ENCODE measurements around the gene CHRNA4.
A peak's percentile ranks its signal among the peaks of the same experiment; 100 is the strongest.

CHRNA4 gene

DNA sequence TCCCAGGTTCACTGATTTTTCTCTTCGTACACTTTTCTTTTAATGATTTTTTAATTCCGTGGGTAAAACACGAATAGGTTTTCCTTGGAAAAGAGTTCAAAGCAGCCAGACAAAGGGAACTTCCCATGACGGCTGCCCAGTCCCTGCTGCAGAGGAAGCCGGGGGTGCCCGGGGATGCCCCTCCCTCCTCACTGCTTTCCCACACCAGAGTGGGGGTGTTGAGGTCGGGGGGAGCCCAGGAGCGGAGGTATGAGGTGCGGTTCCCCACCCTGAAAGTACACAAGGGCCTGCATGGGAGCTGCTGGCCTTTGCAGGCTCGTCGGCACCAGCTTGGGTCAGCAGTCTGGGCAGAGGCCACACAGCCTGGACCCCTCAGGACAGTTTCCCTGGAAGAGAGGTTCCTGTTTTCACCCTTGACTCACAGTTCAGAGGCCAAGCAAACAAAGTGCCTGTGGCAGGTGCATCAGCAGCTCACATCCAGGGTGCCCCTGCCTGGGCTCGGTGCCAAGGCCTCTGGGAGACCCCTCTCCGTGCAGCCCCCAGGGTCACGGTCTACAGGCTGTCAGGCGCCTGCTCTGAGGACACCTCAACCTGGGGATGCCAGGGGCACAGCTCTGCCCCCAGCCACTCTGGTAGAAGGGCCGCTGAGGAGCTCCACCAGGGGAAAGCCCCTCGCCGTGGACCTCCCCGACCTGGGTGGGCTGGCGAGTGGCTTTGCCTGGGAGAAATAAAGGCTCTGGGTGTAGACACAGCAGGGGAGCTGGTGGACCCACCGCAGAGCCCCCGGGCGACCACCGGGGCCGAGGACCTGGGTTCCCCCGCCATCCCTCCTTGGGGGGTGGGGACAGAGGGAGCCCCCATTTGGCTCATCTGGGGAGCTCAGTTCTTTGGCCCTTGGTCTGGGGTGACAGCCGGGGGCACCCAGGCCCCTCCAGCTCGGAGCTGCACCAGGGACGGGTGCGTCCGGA is 15.4 kb upstream of the CHRNA4 start:
- no peak for DNase-seq

DNA sequence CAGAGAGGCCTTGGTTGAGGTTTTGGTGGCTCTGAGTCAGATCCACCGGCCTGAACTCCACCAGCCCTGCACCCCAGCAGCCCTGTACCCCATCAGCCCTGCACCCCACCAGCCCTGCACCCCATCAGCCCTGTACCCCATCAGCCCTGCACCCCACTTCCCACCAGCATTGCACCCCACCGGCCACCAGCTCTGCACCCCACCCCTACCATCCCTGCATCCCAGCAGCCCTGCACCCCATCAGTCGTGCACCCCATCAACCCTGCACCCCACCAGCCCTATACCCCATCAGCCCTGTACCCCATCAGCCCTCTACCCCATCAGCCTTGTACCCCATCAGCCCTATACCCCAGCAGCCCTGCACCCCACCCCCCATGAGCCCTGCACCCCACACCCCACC is 14.3 kb upstream of the CHRNA4 start:
- no peak for DNase-seq

DNA sequence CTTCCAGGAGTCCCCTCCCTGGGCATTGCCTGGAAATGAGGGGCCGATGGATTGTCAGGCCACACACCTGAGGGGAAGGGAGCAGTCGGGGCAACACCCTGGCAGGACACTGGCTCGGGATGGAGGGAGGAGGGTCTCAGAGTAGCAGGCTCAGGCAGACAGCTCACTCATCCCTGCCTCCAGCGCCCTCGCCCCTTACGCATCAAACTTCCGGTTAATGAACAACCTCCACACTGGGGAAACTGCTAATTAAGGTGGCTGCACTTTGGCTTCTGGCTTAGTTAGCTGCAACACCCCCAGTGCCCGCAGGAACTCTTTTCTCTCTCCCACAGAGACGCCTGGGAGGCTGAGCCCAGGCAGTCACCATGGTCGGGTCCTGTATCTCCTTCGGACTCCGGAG is 13.4 kb upstream of the CHRNA4 start:
- DNase-seq, result no peak

DNA sequence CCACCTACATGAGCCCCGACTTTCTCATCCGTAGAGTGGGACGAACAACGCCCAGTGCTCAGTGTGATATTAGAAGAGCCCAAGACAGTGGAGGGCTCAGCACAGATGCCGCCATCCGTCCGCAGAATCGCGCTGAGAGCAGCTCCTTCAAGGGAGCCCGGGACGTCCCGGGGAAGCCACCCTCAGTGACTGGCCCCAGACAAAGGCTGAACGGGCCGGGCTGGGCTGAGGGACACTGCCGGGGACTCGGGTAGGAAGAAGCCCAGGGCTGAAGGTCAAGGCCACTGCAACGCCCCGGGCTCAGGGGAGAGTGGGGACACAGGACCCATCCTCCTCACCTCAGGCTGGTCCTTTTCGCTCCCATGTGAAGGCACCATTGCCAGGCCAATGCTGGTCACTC is 12.8 kb upstream of the CHRNA4 start:
- no peak for DNase-seq

DNA sequence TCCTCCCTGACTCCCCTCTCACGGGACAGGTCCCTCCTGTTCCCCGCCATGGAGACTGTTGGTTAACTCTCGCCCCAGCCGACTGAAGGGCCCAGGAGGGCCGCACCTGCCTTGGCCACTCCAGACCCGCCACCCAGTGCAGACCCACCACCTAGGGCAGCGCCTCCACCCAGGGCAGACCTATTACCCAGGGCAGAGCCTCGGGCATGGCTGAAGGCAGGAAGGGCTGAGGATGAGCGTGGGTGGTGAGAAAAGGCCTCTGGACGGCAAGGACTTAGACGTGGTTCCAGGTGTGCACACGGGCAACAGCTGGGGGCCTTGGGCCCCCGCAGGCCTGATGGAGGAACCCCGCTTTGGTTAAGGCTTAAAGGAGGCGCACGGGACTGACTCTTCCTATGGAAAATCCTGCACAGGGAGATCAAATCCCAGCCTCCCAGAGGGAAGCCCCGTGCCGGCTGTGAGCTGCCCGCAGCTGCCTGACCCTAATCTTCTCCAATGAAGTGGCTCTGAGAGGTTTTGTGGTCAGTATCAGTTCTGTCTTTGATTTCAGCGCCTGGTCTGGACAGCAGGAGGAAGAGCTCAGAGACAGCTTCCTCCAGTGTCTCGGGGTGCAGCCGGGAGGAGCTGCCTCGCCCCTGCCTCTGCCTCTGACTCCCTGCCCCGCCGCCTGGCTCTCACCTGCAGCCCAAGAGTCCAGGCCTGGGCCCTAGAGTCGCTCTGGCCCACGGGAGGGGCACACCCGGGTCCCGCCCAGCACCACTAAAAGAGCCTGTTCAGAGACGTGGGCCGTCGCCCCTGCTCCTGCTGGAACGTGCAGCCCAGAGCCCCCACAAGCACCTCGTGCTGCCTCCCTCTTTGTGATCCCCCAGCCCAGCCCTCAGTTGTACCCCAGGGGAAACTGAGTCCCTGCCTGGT is 12.1 kb upstream of the CHRNA4 start:
- no peak for DNase-seq

DNA sequence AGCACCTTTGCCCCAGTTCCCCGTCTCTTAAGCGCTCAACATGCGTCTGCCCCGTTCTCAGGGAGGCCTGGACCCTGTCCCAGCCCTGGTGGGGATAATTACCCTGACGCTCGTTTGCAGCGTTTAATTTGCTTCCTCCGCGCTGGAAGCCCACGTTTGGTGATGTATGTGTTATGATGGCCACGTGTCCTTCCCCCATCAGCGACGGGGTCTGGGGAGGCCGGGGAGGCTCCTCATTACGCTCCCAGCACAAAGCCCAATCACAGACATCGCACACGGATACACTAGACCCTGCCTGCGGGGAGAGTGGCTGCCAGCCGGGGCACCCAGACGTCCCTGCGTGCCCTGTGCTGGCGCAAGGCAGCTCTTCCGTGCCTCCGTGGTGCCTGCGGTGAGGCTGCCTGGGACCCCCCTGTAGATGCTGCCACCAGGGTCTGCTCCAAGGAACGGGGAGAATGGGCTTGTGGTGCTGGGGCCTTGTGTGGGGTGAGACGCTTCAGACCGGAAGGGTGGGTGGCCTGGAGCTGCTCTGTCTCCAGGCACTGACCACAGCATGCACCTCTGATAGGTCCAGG is 10.2 kb upstream of the CHRNA4 start:
- DNase-seq, result no peak

DNA sequence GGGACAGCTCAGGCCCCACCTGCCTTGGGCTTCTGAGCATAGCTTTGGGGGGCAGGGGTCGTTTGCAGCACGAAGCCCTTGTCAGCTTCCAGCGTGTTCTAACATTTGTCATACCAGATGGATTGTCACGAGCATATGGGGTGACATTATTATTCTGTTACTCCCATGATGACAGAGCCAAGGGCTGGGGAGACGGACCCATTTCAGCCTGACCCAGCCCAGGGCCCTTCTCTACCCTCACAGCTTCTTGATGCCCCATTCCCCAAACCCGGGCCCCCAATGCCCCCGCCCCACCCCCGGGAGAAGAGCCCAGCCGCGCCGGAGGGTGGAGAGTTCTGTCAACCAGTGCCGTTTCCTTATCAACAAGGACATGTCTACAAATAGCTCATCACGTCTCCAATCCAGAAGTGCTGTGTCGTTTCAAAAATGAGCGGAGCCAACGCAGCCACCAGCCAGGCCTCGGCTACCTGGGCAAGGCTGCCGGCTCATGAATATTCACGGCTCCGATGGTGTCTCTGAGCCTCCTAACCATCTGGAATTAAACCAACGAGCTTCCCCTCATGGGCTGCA is 9.6 kb upstream of the CHRNA4 start:
- peak; percentile 14 for DNase-seq

DNA sequence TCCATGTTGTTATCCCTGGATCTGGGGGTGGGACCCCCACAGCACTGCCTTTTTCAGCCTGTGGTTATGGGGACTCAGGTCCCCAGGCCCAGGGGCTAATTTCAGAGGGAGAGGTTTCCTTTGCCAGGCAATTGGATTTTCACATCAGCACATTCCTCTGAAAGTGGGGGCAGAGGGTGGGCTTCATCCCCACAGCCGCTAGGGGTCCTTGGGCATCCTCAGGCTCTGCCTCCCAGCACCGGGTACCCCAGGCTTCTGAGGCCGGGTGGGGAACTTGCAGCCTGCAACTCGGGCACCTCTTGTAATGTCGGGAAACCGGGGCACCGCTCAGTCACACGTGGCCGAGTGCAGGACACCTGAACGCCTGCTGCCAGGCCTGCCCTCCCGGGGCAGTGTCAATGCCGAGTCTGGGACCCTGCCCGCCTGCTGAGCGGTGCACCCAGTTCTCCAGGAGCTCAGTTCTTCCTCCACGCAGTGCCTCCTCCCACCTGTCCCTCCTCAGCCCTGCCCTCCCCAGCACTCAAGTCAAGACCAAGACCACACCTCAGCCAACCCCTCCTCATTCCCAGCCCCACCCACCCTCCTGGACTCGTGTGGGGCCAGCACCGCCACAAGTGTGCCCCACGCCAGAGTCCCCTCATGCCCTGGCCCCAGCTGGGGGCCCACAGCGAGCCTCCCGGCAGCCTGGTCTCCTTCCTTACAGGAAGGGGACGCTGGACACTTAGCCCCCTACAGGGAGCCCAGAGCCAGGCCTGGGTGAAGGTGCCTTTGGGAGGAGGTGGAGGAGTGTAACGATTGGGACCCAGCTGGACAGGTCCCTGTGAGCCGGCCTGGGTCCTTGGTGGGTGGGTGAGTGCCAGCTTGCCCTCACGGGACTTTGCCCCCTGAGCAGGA is 8.8 kb upstream of the CHRNA4 start:
- no peak for DNase-seq

DNA sequence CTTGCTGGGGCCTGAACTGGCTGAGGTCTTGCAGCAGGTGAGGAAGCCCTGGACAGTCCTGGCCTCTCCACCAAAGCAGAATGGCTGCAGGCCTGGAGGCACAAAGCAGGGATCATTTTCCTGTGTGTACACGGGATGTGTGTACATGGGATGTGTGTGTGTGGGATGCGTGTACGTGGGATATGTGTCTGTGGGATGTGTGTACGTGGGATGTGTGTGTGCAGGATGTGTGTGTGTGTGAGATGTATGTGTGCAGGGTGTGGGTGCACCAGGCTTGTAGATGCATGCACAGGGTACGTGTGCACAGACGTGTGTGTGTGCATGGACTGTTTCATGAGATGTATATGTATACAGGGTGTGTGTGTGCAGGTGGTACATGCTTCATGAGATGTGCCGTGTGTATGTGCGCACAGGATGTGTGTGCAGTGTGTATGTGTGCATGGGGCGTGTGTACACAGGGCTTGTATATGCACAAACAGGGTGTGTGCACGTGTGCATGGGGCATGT is 7.9 kb upstream of the CHRNA4 start:
- DNase-seq, result no peak

DNA sequence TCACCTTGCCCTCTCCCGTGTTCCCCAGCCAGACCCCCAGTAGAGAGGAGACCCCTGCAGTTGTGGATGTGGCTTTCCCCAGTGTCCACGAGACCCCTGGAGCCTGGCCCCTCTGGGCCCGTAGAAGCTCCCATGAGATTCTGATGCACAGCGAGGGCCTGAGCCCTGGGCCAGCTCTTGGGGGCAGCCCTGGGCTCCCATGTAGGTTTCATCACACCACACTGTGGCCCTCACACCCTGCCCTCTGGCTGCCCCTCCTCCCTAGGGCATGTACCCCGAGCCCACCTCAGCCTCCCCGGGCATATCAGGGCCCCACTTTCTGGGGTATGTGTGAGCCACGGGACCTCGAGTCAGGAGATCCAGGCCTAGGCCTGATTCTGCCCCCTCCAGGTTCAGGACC is 7.0 kb upstream of the CHRNA4 start:
- DNase-seq, result no peak

DNA sequence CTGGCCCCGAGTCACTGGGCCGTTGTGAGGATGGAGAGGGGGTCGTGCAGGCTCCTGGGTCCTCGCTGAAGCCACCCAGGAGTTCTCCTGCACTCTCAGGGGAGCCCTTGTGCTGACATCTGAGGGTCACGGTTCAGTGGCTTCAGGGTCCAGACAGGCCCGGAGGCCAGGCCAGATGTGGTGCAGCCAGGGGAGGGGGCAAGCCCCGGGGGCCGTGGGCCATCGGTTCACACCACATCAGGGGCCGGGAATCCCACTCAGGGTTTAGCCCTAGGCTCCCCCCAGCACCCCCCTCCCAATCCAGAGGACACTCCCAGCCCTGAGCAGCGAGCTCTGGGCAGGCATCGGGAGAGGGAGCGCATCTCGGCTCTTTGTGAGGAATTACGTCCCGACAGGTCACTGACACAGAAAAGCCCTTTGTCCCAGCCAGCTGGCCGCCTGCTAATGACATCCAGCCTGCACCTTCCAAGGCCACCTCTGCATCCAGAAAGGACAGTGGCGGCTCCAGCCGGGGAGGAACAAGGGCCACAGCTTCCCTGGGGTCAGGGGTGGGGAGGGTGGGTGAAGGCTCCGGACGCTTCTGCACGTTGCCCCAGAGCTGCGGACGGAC is 6.4 kb upstream of the CHRNA4 start:
- DNase-seq, result no peak

DNA sequence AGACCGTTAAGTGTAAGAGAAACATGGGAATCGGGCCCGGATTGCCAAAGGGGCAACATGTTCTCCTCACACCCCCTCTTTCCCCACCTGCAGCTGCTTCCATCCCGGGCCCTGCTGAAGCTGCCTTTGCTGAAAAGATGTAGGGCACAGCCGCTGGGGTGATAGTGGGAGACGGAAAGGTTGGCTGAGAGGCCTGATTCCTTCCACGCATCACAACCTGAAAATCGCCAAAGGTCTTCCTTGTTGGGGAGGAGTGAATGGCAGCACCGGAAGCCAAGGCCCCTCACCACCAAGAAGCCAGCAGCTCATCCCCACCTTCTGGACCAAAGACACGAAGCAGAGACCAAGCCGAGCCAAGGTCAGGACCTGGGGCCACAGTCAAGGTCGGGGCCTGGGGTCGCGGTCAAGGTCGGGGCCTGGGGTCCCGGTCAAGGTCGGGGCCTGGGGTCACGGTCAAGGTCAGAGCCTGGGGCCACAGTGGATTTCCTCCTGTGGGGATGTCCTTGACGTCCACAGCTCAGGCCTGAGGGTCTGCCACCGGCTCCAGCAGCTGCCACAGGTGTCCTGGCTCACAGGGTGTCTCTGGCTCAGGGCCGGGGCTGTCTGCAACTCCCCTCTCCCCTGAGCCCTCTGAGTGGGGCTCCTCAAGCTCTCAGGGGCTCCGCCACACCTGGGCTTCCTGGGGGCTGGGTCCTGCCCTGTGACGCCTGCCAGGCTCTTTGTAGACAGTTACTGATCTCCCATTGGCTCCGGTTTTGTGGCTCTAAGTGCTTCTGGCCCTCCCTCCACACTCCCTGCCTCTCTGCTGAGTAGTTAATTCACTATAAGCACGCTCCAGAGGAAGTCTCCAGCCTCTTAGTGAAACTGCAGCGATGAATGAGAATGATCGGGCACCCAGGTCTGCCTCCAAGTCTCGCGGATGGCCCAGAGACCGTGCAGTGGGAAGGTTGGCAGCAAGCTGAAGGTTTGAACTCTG is 5.5 kb upstream of the CHRNA4 start:
- peak; percentile 88 for DNase-seq

DNA sequence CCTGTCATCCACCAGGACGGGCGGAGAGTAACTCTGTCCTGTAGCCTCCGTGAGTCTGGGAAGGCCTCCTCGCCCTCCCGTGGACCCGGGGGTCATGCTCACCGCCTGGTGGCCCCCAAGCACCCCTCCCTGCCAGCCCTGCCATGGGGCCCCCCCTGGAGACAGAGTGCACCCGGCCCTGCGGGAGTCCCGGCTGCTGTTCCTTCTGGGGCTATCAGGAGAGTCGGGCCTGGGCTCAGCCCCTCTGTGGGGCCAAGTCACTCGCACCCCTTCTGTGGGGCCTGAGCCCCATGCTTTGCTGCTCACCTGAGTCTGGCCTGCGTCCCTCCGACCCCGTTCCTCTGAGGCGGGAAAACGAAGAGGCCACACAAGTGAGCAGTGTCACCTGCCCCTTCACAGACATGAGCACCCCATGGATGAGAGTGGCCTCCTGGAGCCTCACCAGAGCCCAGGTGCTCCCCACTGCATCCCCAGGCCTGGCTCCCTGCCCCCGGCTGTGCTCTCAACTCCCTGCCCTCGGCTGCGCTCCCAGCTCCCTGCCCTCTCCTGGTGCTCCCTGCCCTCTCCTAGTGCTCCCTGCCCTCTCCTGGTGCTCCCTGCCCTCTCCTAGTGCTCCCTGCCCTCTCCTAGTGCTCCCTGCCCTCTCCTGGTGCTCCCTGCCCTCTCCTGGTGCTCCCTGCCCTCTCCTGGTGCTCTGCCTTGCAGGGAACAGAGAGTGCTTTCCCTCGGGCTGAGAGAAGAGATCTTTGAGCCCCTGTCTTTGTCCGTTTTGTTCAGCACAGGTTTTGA is 4.6 kb upstream of the CHRNA4 start:
- DNase-seq, result no peak

DNA sequence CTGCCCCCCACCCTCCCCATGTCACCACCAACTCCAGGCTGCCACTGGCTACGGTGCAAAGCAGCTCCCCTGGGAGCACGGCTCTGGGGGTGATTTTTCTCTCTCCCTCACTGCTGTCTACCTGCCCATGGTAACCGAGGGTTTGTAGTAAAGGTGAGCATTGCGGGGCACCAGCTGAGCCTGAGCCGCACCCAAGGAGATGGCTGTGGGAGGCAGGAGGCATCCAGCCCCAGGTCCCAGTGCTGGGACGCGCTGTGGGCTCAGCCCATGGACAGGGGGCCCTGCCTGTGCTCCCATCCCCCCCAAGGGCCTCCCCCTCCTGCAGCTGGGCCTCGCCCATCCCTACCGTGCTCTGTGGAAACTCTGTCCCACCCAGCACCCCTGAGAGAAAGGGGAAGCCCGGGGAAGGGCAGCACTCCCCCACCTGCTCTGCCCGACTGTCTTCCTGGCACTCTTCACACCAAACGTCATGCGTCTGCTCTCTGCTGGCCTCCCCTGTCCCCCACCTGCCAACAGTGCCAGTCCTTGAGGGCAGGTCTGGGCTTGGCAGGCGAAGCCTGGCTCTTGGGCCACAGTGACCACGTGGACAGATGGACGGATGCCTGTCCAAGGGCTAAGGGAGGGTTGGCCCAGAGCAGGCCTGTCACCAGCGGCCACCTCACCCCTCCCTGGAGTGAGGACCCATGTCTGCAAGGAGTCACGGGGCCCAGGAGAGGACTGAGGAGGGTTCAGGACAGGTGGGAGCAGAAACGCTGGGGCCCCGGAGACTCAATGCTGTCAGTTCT is 3.8 kb upstream of the CHRNA4 start:
- no peak for DNase-seq

DNA sequence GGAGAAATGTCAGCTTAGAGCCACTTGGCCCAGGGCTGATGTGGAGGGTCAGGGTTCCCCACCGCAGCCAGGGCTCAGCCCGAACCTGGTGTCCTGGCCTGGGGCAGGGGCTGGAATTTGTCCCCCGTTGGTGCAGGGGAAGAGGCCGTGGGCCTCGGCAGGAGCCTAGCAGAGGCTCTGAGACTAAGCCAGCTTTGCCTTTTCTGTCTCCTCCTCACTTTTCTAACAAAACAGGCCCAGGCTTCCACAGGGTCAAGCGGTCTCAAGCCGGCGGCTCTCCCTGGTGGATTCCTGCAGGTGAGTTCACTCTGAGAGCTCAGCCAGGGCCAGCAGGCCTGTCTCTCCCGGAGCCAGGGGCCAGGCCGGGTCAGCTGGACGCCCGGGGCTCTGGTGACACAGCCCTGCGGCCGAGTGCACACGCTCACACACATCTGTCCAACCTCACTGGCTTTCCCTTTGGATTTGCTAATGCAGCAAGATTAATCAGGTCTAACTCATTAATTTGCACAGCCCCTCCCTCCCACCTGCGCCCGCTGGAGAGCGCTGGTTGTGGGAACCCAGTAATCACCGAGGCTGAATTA is 2.9 kb upstream of the CHRNA4 start:
- peak; percentile 21 for DNase-seq

DNA sequence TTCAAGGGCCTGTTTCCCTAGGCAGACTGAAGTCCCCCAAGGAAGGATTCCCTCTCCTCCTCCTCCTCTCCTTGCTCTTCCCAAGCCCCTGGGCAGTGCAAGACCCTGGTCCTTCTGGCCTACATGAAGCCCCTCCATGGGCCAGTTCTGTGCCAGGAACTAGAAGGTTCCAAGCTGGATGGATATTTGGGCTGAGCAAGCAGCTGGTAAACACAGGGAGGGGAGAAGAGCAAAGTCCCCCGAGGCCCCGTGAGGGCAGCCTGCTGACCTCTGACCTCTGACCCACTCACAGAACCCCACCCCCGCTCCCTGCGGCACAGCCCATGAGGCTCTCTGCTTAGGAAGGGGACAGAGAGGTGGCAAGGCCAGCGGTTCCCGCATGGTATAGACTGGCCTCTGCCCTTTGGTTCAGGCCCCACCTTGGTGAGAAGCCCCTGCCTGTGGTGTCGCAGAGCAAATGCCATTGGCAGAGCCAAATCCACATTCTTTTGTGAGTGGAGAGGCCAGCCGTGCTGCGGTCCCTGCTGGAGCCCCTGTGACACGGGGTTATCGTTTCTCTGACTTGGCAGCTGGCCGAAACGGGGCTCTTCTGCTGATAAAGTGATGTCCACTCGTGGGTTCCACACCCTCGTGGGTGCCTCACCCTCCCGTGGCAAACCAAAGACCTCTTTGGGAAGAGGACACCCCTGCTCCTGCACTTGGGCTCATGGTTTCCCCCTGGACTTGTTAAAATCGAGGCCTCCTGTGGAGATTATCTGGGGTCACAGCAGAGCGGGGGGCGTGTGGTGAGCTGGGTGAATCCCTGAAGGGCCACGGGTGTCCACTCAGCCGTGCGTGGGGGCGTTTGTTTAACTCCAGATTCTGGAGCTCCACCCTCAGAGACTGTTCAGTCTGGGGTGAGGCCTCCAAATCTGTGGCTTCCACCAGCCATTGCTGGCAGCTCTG is 2.1 kb upstream of the CHRNA4 start:
- DNase-seq, result no peak

Measured in NCI-H1436 (cell line).